CD4-positive, CD25-positive, alpha-beta regulatory T cell (primary cell): Measurements from ENCODE around the gene PBRM1. TPM values are rescaled to one million over a fixed set of nuclear protein-coding genes. Genes with fewer than 3 reads are reported as not detected.

Experiments used
- ATAC-seq, 2 donors: fragments of 150-1000 bp; cut with Tn5 transposase; one replicate each; pipeline ENCODE4 v1.10.0; 2021; ENCODE audit warnings: low read depth in 2 of 2, moderate number of reproducible peaks in 2 of 2, moderate library complexity in 1 of 2
- DNase-seq, 3 donors: peaks; one replicate each; pipeline versions ENCODE4 v3.0.0 to v3.0.0-alpha.2; 2012 to 2022; ENCODE audit warnings: mixed read lengths in 1 of 3
- H3K27ac ChIP-seq: one replicate; pipeline ENCODE4 v1.7.0; 2013; ENCODE audit warnings: mild to moderate bottlenecking, low read length; ENCODE audit not compliant: insufficient read depth, poor library complexity, severe bottlenecking
- H3K27me3 ChIP-seq: one replicate; pipeline ENCODE4 v1.7.0; 2013; ENCODE audit warnings: low read length; ENCODE audit not compliant: control insufficient read depth, insufficient read depth
- H3K36me3 ChIP-seq: one replicate; pipeline ENCODE4 v1.7.0; 2013; ENCODE audit warnings: mild to moderate bottlenecking, low read length, moderate library complexity; ENCODE audit not compliant: control insufficient read depth, insufficient read depth
- H3K4me1 ChIP-seq: 2 replicates; pipeline ENCODE4 v1.7.0; 2013; ENCODE audit warnings: mild to moderate bottlenecking, low read length; ENCODE audit not compliant: insufficient read depth, control insufficient read depth, poor library complexity, severe bottlenecking
- H3K4me3 ChIP-seq: one replicate; pipeline ENCODE4 v1.7.0; 2013; ENCODE audit warnings: low read depth, mild to moderate bottlenecking, low read length, moderate library complexity
- H3K9me3 ChIP-seq, 2 experiments: 1 replicate in 1 of 2; 2 replicates in 1 of 2; pipeline ENCODE4 v1.7.0; 2013; ENCODE audit warnings: low read length in 2 of 2, mild to moderate bottlenecking in 1 of 2, moderate library complexity in 1 of 2; ENCODE audit not compliant: control insufficient read depth in 2 of 2
- H3K27ac Mint-ChIP-seq, 3 donors: one replicate each; pipeline ENCODE4 v1.8.0; 2020 to 2022; ENCODE audit warnings: mild to moderate bottlenecking in 3 of 3, mixed read lengths in 3 of 3, moderate library complexity in 2 of 3
- H3K27me3 Mint-ChIP-seq: one replicate; pipeline ENCODE4 v1.8.0; 2022; ENCODE audit warnings: mild to moderate bottlenecking, mixed read lengths
- H3K36me3 Mint-ChIP-seq: one replicate; pipeline ENCODE4 v1.8.0; 2020; ENCODE audit warnings: mixed read lengths
- H3K4me1 Mint-ChIP-seq, 4 donors: one replicate each; pipeline ENCODE4 v1.8.0; 2020 to 2022; ENCODE audit warnings: mixed read lengths in 4 of 4, mild to moderate bottlenecking in 1 of 4
- H3K4me3 Mint-ChIP-seq, 4 donors: one replicate each; pipeline ENCODE4 v1.8.0; 2020 to 2022; ENCODE audit warnings: mild to moderate bottlenecking in 4 of 4, mixed read lengths in 4 of 4, moderate library complexity in 3 of 4
- H3K9me3 Mint-ChIP-seq, 7 donors: one replicate each; pipeline ENCODE4 v1.8.0; 2020 to 2022; ENCODE audit warnings: mixed read lengths in 7 of 7, mild to moderate bottlenecking in 3 of 7, moderate library complexity in 2 of 7
- polyA plus RNA-seq, 4 donors: library from polyadenylated mRNA; unstranded; fragments of 300-500 nt; fragmentation: Illumina TruSeq; gene quantifications; one replicate each; pipeline ENCODE4 v1.2.3, GENCODE V29; 2021
- total RNA-seq: library from RNA; stranded (reverse); gene quantifications from one replicate; pipeline ENCODE4 v1.2.3, GENCODE V29; 2022

PBRM1 gene
- total and polyA plus RNA-seq, 5 donors from 2014 or later = 58.7 to 73.4 (median 66.4) TPM

- DNase-seq = no peak
- peaks cover 22% of the 10 kb centered on the region for H3K36me3 Mint-ChIP-seq
- no peaks in the 10 kb centered on the region for H3K27me3 Mint-ChIP-seq
- Histone ChIP-seq H3K27ac (peak overlapping the region; percentile 9), H3K4me1 (no peaks in the 10 kb centered on the region), H3K36me3 (peaks cover 67% of the 10 kb centered on the region), H3K4me3 (no peak overlapping the region), H3K27me3 (no peaks in the 10 kb centered on the region), H3K9me3 (no peaks in the 10 kb centered on the region)
- no peaks in the 10 kb centered on the region for H3K9me3 Mint-ChIP-seq
- no peak overlapping the region for H3K4me3 Mint-ChIP-seq
- peaks cover 0 to 13% (median 5%) of the 10 kb centered on the region in 4 donors for H3K4me1 Mint-ChIP-seq
- H3K27ac Mint-ChIP-seq = peak overlapping the region in 1 of 3 donors; percentile 17
- ATAC-seq = no peak
These were observed 11.3 kb upstream of the PBRM1 start for GRCh38 chr3:52696830-52697631.

GRCh38 chr3:52695798-52696671, 10.3 kb upstream of the PBRM1 start:
- no peak for ATAC-seq
- Histone ChIP-seq H3K36me3 (peaks cover 76% of the 10 kb centered on the region), H3K27me3 (no peaks in the 10 kb centered on the region), H3K4me1 (no peaks in the 10 kb centered on the region), H3K4me3 (no peak overlapping the region), H3K27ac (peak overlapping the region; percentile 9), H3K9me3 (no peaks in the 10 kb centered on the region)
- peaks cover 0 to 13% (median 3%) of the 10 kb centered on the region in 4 donors for H3K4me1 Mint-ChIP-seq
- H3K36me3 Mint-ChIP-seq = peaks cover 22% of the 10 kb centered on the region
- H3K9me3 Mint-ChIP-seq = no peaks in the 10 kb centered on the region
- no peaks in the 10 kb centered on the region for H3K27me3 Mint-ChIP-seq
- no peak overlapping the region for H3K4me3 Mint-ChIP-seq
- no peak for DNase-seq
- peak overlapping the region in 1 of 3 donors; percentile 20 for H3K27ac Mint-ChIP-seq

GRCh38 chr3:52694528-52695189, 8.9 kb upstream of the PBRM1 start:
- Histone ChIP-seq H3K36me3 (peaks cover 85% of the 10 kb centered on the region), H3K4me3 (no peak overlapping the region), H3K27me3 (no peaks in the 10 kb centered on the region), H3K9me3 (no peaks in the 10 kb centered on the region), H3K4me1 (no peaks in the 10 kb centered on the region), H3K27ac (no peak overlapping the region)
- H3K4me3 Mint-ChIP-seq = no peak overlapping the region
- H3K36me3 Mint-ChIP-seq = peaks cover 27% of the 10 kb centered on the region
- no peaks in the 10 kb centered on the region for H3K27me3 Mint-ChIP-seq
- no peaks in the 10 kb centered on the region for H3K9me3 Mint-ChIP-seq
- DNase-seq (no peak), ATAC-seq (no peak)
- no peak overlapping the region for H3K27ac Mint-ChIP-seq
- peaks cover 0 to 18% (median 8%) of the 10 kb centered on the region in 4 donors for H3K4me1 Mint-ChIP-seq

GRCh38 chr3:52693071-52693470, 7.4 kb upstream of the PBRM1 start:
- Mint-ChIP-seq H3K27ac (peak overlapping the region in 2 of 3 donors; percentile 67 to 69), H3K9me3 (no peaks in the 10 kb centered on the region), H3K27me3 (no peaks in the 10 kb centered on the region), H3K4me3 (no peak overlapping the region), H3K4me1 (peaks cover 0 to 22% (median 16%) of the 10 kb centered on the region in 4 donors), H3K36me3 (peaks cover 40% of the 10 kb centered on the region)
- Histone ChIP-seq H3K9me3 (no peaks in the 10 kb centered on the region), H3K4me3 (no peak overlapping the region), H3K36me3 (peaks cover 96% of the 10 kb centered on the region), H3K4me1 (no peaks in the 10 kb centered on the region), H3K27me3 (no peaks in the 10 kb centered on the region), H3K27ac (no peak overlapping the region)
- ATAC-seq (no peak), DNase-seq (no peak)

- no peak overlapping the region for H3K27ac Mint-ChIP-seq
- peak overlapping the region in 2 of 4 donors; percentile 32 to 40 for H3K4me3 Mint-ChIP-seq
- peaks cover 0 to 37% (median 26%) of the 10 kb centered on the region in 4 donors for H3K4me1 Mint-ChIP-seq
- Histone ChIP-seq H3K36me3 (peaks cover 82% of the 10 kb centered on the region), H3K27ac (no peak overlapping the region), H3K9me3 (no peaks in the 10 kb centered on the region), H3K4me3 (no peak overlapping the region), H3K4me1 (peaks cover 12% of the 10 kb centered on the region), H3K27me3 (no peaks in the 10 kb centered on the region)
- H3K27me3 Mint-ChIP-seq = no peaks in the 10 kb centered on the region
- H3K36me3 Mint-ChIP-seq = peaks cover 47% of the 10 kb centered on the region
- DNase-seq = no peak
- ATAC-seq = no peak
- no peaks in the 10 kb centered on the region for H3K9me3 Mint-ChIP-seq
These were observed 4.8 kb upstream of the PBRM1 start for GRCh38 chr3:52690560-52690959.

GRCh38 chr3:52689151-52689550, 3.4 kb upstream of the PBRM1 start:
- Mint-ChIP-seq H3K36me3 (peaks cover 37% of the 10 kb centered on the region), H3K9me3 (no peaks in the 10 kb centered on the region), H3K27ac (peak overlapping the region in 2 of 3 donors; percentile 32 to 54), H3K4me3 (peak overlapping the region in 1 of 4 donors; percentile 94), H3K27me3 (no peaks in the 10 kb centered on the region), H3K4me1 (peaks cover 10 to 49% (median 34%) of the 10 kb centered on the region in 4 donors)
- H3K4me3 ChIP-seq = no peak overlapping the region
- peaks cover 69% of the 10 kb centered on the region for H3K36me3 ChIP-seq
- H3K9me3 ChIP-seq = no peaks in the 10 kb centered on the region
- no peak for ATAC-seq
- DNase-seq = no peak
- no peak overlapping the region for H3K27ac ChIP-seq
- no peaks in the 10 kb centered on the region for H3K27me3 ChIP-seq
- H3K4me1 ChIP-seq = peaks cover 20% of the 10 kb centered on the region

GRCh38 chr3:52688266-52688665, 2.6 kb upstream of the PBRM1 start:
- no peaks in the 10 kb centered on the region for H3K9me3 ChIP-seq
- H3K4me1 ChIP-seq = peaks cover 28% of the 10 kb centered on the region
- H3K27me3 Mint-ChIP-seq = no peaks in the 10 kb centered on the region
- no peaks in the 10 kb centered on the region for H3K27me3 ChIP-seq
- peaks cover 31% of the 10 kb centered on the region for H3K36me3 Mint-ChIP-seq
- H3K36me3 ChIP-seq = peaks cover 61% of the 10 kb centered on the region
- peak overlapping the region in 1 of 3 donors; percentile 46 for H3K27ac Mint-ChIP-seq
- DNase-seq (no peak), ATAC-seq (no peak)
- H3K4me3 ChIP-seq = no peak overlapping the region
- H3K27ac ChIP-seq = peak overlapping the region; percentile 91
- H3K4me3 Mint-ChIP-seq = peak overlapping the region in 3 of 4 donors; percentile 24 to 94 (median 79)
- peaks cover 10 to 57% (median 31%) of the 10 kb centered on the region in 4 donors for H3K4me1 Mint-ChIP-seq
- no peaks in the 10 kb centered on the region for H3K9me3 Mint-ChIP-seq
